Suprapubic skin (tissue), 4 donors: ENCODE results near the gene UCHL1.

Experiments used
- POLR2A ChIP-seq, 2 donors: fragments of 450-650 bp; IDR thresholded peaks; one replicate each; pipeline ENCODE4 v1.6.1; 2017; ENCODE audit warnings: antibody characterized with exemption in 2 of 2, mild to moderate bottlenecking in 2 of 2, moderate library complexity in 2 of 2
- POLR2AphosphoS5 ChIP-seq, 3 donors: sonication (generic); formaldehyde crosslinking; IDR thresholded peaks; one replicate each; pipeline ENCODE4 v1.6.1; 2017; ENCODE audit warnings: antibody characterized with exemption in 3 of 3
- TF ChIP-seq, protein P1 (sequence below), 2 donors: fragments of 200-600 bp in 1 of 2; fragments of 450-650 bp in 1 of 2; sonication (generic) in 1 of 2; IDR thresholded peaks; one replicate each; pipeline ENCODE4 v1.5.1; 2016 to 2019; ENCODE audit warnings: antibody characterized with exemption in 2 of 2, mild to moderate bottlenecking in 1 of 2, moderate library complexity in 1 of 2

DNA sequence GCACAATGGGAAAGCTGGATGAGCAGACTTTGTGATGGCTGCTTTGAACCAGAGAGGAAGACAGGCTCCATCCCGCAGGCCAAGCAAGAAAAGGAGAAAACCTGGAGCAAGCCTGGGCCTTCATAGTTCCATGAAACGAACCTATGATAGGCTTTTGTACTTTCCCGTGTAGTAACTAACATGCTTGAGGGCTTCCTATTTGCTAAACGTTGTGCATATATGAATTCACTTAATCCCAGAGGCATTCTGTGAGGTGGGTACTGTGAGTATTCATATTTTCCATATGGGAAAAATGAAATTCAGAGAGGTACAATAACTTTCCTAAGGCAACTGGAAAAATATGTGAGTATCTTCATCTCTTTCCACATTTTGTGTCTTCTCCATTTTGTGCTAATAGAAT lies 28.8 kb upstream of the UCHL1 start:
- no peak for TF ChIP-seq POLR2A (IDR thresholded peaks at IDR 0.05)
- TF ChIP-seq, protein P1, sequence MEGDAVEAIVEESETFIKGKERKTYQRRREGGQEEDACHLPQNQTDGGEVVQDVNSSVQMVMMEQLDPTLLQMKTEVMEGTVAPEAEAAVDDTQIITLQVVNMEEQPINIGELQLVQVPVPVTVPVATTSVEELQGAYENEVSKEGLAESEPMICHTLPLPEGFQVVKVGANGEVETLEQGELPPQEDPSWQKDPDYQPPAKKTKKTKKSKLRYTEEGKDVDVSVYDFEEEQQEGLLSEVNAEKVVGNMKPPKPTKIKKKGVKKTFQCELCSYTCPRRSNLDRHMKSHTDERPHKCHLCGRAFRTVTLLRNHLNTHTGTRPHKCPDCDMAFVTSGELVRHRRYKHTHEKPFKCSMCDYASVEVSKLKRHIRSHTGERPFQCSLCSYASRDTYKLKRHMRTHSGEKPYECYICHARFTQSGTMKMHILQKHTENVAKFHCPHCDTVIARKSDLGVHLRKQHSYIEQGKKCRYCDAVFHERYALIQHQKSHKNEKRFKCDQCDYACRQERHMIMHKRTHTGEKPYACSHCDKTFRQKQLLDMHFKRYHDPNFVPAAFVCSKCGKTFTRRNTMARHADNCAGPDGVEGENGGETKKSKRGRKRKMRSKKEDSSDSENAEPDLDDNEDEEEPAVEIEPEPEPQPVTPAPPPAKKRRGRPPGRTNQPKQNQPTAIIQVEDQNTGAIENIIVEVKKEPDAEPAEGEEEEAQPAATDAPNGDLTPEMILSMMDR (IDR thresholded peaks at IDR 0.05), result no peak
- TF ChIP-seq POLR2AphosphoS5 (IDR thresholded peaks at IDR 0.05), result no peak
